Prostate gland (tissue), 2 donors: Measurements from ENCODE around the gene DRC7.

Experiments
- CTCF ChIP-seq, 4 experiments: fragments of 200-600 bp in 2 of 4; fragments of 450-650 bp in 2 of 4; sonication (generic) in 2 of 4; IDR thresholded peaks; 1 replicate in 3 of 4; 2 replicates in 1 of 4; pipeline ENCODE4 v1.5.1; 2016 to 2019; ENCODE audit warnings: antibody characterized with exemption in 4 of 4, mild to moderate bottlenecking in 2 of 4, moderate library complexity in 2 of 4
- POLR2A ChIP-seq: fragments of 450-650 bp; IDR thresholded peaks from one replicate; pipeline ENCODE4 v1.6.1; 2016; ENCODE audit warnings: antibody characterized with exemption, mild to moderate bottlenecking

- TF ChIP-seq CTCF (IDR thresholded peaks at IDR 0.05) (no peak), POLR2A (no peak)
Observed at GRCh38 chr16:57727610-57728009, 33.0 kb downstream of the DRC7 start.
